Activated B cell treated with CpG ODN at 0.5 μM for 24 hours (primary cell): ENCODE measurements around the gene LY9. TPM values are rescaled to one million over a fixed set of nuclear protein-coding genes. Genes with fewer than 3 reads are reported as not detected.

Experiments used
- ATAC-seq: fragments of 200-7000 bp; cut with Tn5 transposase; one replicate; pipeline ENCODE4 v1.10.0; 2021; ENCODE audit warnings: low read depth, mild to moderate bottlenecking, moderate library complexity
- CTCF ChIA-PET: fragments of 350-600 bp; sonication (Branson Sonifier 250); formaldehyde crosslinking; loops from one replicate; lab custom pipeline; 2021; ENCODE audit warnings: antibody characterized with exemption; lab: Charles Lee
- POLR2A ChIA-PET: fragments of 350-600 bp; sonication (Branson Sonifier 250); formaldehyde crosslinking; loops from one replicate; lab custom pipeline; 2021; ENCODE audit warnings: antibody characterized with exemption; lab: Charles Lee
- DNase-seq: peaks from one replicate; pipeline ENCODE4 v3.0.0; 2022
- H3K27ac Mint-ChIP-seq: one replicate; pipeline ENCODE4 v1.8.0; 2020; ENCODE audit warnings: mixed read lengths
- H3K27me3 Mint-ChIP-seq: one replicate; pipeline ENCODE4 v1.8.0; 2021; ENCODE audit warnings: mixed read lengths
- H3K36me3 Mint-ChIP-seq: one replicate; pipeline ENCODE4 v1.8.0; 2021; ENCODE audit warnings: low read depth, mixed read lengths
- H3K4me1 Mint-ChIP-seq: one replicate; pipeline ENCODE4 v1.8.0; 2021; ENCODE audit warnings: mixed read lengths
- H3K4me3 Mint-ChIP-seq: one replicate; pipeline ENCODE4 v1.8.0; 2020; ENCODE audit warnings: mild to moderate bottlenecking, mixed read lengths
- H3K9me3 Mint-ChIP-seq: one replicate; pipeline ENCODE4 v1.8.0; 2020; ENCODE audit warnings: mixed read lengths
- CTCF ChIP-seq: fragments of 200-600 bp; IDR thresholded peaks from one replicate; pipeline ENCODE4 v1.8.0; 2022; ENCODE audit warnings: antibody characterized with exemption, mild to moderate bottlenecking
- intact Hi-C: fragments of 100-400 bp; cut with micrococcal nuclease; formaldehyde crosslinking; loops from one replicate; pipeline ENCODE4 v1.15.1; 2024
- total RNA-seq: library from RNA; stranded (reverse); gene quantifications from 2 replicates; pipeline ENCODE4 v1.2.3, GENCODE V29; 2022

The LY9 gene
- total RNA-seq, 1 donor from 2014 or later: 71.6 TPM

GRCh38 chr1:160860840-160861505 lies 65.0 kb downstream of the LY9 start:
- no peak for ATAC-seq
- peaks cover 26% of the 10 kb centered on the region for H3K4me1 Mint-ChIP-seq
- ChIA-PET POLR2A (no interaction called here), CTCF (interaction anchor here (1.3 kb wide), 1 partner anchor 16 kb away, joined by 4 read pairs; no protein-coding TSS in a partner anchor)
- H3K36me3 Mint-ChIP-seq: no peaks in the 10 kb centered on the region
- no peak for TF ChIP-seq CTCF
- no peak overlapping the region for H3K4me3 Mint-ChIP-seq
- no peaks in the 10 kb centered on the region for H3K9me3 Mint-ChIP-seq
- no peak for DNase-seq
- no peak overlapping the region for H3K27ac Mint-ChIP-seq
- no peaks in the 10 kb centered on the region for H3K27me3 Mint-ChIP-seq
- intact Hi-C loops: no loop called here

GRCh38 chr1:160862203-160863060 lies 66.5 kb downstream of the LY9 start, which contains the start of gene CD244:
TSS of gene CD244 (minus strand) at chr1:160862887. CDS start at chr1:160862677, 210 bp downstream.
- intact Hi-C loops: no loop called here
- ATAC-seq: peak; percentile 78
- ChIA-PET CTCF (interaction anchor here (0.6 to 1.3 kb wide), 3 partner anchors 25 to 135 kb away, joined by 3 to 5 read pairs (median 4); no protein-coding TSS in a partner anchor), POLR2A (interaction anchor here (1.2 kb wide), 1 partner anchor 25 kb away, joined by 3 read pairs; no protein-coding TSS in a partner anchor)
- Mint-ChIP-seq H3K27ac (peak within 1 kb of the TSS; percentile 10), H3K27me3 (no peaks in the 10 kb centered on the region), H3K4me1 (peaks cover 27% of the 10 kb centered on the region), H3K9me3 (no peaks in the 10 kb centered on the region), H3K4me3 (no peak within 1 kb of the TSS), H3K36me3 (no peaks in the 10 kb centered on the region)
- no peak for DNase-seq
- TF ChIP-seq CTCF: no peak

GRCh38 chr1:160863061-160863773 lies 67.2 kb downstream of the LY9 start:
- CTCF ChIA-PET: interaction anchor here (0.6 to 1.3 kb wide), 4 partner anchors 11 to 85 kb away, joined by 3 to 5 read pairs (median 4); no protein-coding TSS in a partner anchor
- ATAC-seq: no peak
- H3K9me3 Mint-ChIP-seq: no peaks in the 10 kb centered on the region
- POLR2A ChIA-PET: interaction anchor here (0.6 to 1.2 kb wide), 2 partner anchors 26 to 221 kb away, joined by 3 to 6 read pairs; no protein-coding TSS in a partner anchor
- H3K4me3 Mint-ChIP-seq: no peak overlapping the region
- no peak for DNase-seq
- peaks cover 35% of the 10 kb centered on the region for H3K4me1 Mint-ChIP-seq
- H3K36me3 Mint-ChIP-seq: no peaks in the 10 kb centered on the region
- no peaks in the 10 kb centered on the region for H3K27me3 Mint-ChIP-seq
- H3K27ac Mint-ChIP-seq: peak overlapping the region; percentile 10
- intact Hi-C loops: no loop called here
- TF ChIP-seq CTCF: no peak

- Mint-ChIP-seq H3K4me3 (no peak overlapping the region), H3K27me3 (no peaks in the 10 kb centered on the region), H3K4me1 (peaks cover 36% of the 10 kb centered on the region), H3K27ac (peak overlapping the region; percentile 10), H3K9me3 (no peaks in the 10 kb centered on the region), H3K36me3 (no peaks in the 10 kb centered on the region)
- ChIA-PET POLR2A (interaction anchor here (0.6 kb wide), 1 partner anchor 221 kb away, joined by 6 read pairs; no protein-coding TSS in a partner anchor), CTCF (interaction anchor here (0.8 to 1.2 kb wide), 2 partner anchors 10 to 86 kb away, joined by 3 to 4 read pairs; no protein-coding TSS in a partner anchor)
- DNase-seq (no peak), ATAC-seq (peak; percentile 37)
- intact Hi-C loops: no loop called here
- TF ChIP-seq CTCF: no peak
These were observed 67.8 kb downstream of the LY9 start for GRCh38 chr1:160863774-160864131.
